ENCODE results near the gene CAPS.
"Not testable (repeated sequence)": the region's sequence is repeated elsewhere in the genome, so short reads cannot be mapped to it uniquely, and the experiment has no call there.

- TF ChIP-seq POLR2A, CTCF, EP300 (IDR thresholded peaks at IDR 0.05): not testable (repeated sequence)
Measured at GRCh38 chr19:5874496-5874895, 39.6 kb upstream of the CAPS start.

All from tibial nerve (tissue), 4 donors.